RPMI7951 (cell line): ENCODE data around the gene MIPOL1. TPM values are rescaled to one million over a fixed set of nuclear protein-coding genes. Genes with fewer than 3 reads are reported as not detected.
A peak's percentile ranks its signal among the peaks of the same experiment; 100 is the strongest.

Experiments used
- DNase-seq: peaks from one replicate; pipeline ENCODE4 v3.0.0-alpha.2; 2012; ENCODE audit warnings: low read depth
- total RNA-seq: library from RNA; depleted of rRNA; stranded (reverse); fragments of >200 nt; shearing (Covaris generic); gene quantifications from 2 replicates; pipeline ENCODE4 v1.2.3, GENCODE V29; 2014

The MIPOL1 gene
- total RNA-seq, 1 experiment from 2014 or later: 5.4 TPM

- DNase-seq: no peak
Observed at GRCh38 chr14:37587131-37587803, 389.5 kb downstream of the MIPOL1 start.

GRCh38 chr14:37587881-37588666 lies 390.3 kb downstream of the MIPOL1 start:
- DNase-seq: no peak

DNA sequence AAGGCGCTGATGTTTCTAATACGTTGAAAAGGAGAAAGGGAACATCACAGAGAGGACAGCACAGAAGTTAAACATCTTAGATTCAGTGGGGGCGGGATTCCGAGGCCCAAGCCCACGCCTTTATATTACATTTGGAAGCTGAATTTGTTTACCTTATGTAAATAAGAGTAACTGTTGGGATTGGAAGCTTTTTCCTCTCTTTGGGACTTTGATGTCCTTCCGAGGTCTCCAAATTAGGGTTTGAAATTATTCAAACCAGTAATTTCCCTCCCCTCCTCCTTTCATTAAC lies 390.9 kb downstream of the MIPOL1 start:
- DNase-seq: no peak

- DNase-seq: no peak
Observed at GRCh38 chr14:37588956-37589714, 391.4 kb downstream of the MIPOL1 start.

DNA sequence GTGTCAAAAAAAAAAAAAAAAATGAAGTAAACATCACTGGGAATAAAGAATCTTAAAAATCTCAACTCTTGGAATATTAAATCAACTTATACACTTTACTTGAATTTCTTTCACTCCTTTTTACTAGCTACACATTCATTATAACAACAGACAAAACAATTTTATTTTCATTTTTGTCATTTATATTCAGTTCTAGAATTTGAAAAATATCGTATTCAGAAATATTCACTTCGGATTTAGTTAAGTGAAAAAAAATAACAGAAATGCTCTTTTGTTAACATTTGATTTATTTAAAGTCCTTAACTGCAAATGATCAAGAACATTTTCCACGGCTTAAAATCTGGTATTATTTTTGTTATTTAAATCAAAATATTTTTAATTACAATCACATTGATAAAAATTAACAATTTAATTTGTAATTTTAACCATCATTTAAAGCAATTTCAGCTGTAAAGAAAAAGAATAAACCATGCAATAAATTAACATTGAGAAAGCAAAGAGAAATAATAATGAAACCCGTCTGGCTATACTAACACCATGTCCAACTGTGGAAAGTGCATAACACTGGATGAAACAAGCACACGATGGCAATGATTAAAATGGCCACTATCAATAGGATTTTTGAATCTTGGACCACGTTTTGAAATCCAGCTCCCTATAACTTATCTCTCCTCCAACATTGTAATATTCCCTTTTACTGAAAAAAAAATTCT lies 392.1 kb downstream of the MIPOL1 start:
- no peak for DNase-seq

DNA sequence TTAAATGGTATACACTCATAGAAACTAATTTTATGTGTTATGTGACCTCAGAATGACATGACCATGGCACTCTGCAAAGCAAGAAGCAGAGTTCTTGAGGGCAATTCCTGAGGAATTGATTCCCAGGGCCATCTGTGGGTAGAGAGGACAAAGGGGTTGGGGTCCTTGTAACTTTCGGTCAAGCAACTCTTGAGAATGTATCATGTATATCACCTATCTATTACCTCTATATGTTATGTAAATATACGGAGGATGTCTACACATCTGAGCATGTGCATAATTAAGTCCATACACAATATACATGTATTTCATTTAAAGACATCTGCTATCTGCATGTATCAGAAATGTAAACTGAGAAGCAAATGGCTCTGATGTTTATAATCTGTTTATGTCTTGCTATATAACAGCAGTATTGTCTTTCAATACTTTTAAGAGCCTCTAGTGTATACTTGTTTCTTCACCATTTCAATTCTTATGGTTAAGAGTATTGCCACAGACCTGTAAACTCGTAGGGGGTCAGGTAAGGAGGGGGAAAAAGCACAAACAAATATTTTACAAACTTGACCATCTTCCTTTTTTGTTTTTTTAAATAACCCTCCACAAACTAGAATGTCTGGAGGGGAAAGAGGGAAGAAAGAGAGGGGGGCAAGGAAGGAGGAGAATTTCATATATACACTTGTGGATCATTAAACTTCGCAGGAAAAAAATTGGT lies 392.8 kb downstream of the MIPOL1 start:
- DNase-seq: no peak

DNA sequence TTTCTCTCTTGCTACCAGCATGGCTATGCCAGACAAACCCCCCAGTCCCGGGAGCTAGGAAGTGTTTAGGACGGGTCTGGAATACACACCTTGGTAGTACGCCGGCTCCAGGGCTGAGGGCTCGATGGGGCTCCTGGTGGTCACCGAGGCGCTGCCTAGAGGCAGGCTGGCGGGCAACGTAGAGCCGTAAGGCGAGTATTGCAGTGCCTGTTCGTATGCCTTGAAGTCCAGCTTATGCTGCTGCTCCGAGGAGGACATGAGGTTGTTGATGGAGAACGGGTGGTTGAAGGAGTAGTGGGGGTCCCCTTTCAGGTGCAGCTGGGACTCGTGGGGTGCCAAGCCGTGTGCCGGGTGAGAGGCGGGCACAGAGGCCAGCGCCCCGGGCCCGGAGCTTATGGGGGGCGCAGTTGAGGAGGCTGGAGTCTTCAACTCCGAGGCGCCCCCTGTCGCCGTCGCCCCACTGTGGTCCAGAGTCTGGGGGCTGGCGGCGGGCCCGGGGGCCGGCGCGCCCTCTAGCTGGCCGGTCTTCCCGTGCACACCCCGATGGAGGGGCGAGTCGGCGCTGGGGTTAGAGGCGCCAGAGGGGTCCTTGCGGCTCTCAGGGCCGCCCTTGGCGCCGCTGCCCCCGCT lies 393.7 kb downstream of the MIPOL1 start:
- DNase-seq: no peak

- no peak for DNase-seq
Observed at GRCh38 chr14:37591941-37592481, 394.3 kb downstream of the MIPOL1 start.

DNA sequence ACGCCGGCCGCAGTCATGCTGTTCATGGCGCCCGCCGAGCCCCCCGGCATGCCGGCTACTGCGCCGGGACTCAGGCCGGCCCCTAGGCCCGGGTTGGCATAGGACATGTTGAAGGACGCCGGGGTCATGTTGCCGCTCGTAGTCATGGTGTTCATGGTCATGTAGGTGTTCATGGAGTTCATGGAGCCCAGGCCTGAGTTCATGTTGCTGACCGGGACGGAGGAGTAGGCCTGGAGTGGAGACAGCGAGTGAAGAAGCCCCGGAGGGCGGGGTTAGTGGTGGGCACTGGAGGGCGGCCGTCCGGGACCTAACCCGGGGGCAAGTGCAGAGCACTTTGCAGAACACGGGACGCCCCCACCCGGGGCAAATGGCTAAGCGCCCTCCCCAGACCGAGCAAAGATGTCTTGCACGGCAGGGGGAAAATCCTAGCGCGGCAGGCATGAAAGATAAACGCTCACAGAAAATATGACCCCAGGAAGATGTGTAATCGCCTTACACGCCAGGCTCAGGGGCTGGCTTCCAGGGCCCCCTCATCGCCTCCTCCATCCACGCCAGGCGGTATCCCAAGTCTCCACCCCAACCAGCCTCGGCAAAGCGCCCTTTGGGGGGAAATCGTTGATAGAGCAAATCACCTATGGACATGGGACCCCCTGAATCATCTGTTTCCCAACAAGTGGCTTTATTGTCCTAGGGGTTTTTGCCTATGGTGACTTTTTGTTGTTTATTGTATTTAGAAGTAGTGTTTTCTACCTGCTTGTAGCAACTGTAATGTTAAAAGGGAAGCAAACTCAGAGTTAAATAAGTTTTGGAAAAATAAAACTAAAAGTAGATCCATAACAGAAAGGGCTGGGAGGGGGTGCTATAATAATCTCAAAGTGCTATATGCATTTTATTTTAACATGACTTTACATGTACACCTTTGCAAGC lies 395.0 kb downstream of the MIPOL1 start:
- no peak for DNase-seq

DNA sequence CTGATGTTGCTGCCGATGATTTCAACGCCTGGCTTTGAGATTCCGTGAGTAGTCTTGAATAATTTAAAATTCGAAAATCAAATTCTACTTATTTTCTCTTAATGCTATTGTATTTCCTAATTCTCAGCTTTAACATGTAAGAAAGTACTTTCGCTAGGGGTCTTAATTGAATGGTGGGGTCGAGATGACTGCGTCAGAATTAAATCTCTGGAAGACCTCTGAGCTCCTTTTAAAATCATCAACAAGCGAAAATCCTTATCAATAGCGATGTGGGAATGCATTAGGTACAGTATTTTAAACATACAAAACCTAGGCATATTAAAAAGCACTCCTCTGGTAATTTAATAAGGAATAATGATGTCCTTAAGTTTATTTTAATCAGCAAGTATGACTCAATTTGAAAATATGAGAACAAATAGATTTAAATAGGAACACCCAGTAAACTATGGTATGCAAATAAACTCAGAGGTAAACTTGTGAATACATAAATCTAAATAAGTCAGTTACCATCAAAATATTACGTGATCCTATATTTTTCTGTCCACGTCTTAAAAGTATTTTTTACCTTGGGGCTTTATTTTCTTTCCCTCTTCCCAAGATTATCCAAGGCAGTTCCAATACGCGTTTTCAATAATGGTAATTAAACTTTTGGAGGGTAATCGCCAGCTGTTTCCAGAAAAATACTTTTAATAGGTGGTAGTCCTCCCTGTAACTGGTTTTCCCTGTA lies 395.9 kb downstream of the MIPOL1 start:
- no peak for DNase-seq

DNA sequence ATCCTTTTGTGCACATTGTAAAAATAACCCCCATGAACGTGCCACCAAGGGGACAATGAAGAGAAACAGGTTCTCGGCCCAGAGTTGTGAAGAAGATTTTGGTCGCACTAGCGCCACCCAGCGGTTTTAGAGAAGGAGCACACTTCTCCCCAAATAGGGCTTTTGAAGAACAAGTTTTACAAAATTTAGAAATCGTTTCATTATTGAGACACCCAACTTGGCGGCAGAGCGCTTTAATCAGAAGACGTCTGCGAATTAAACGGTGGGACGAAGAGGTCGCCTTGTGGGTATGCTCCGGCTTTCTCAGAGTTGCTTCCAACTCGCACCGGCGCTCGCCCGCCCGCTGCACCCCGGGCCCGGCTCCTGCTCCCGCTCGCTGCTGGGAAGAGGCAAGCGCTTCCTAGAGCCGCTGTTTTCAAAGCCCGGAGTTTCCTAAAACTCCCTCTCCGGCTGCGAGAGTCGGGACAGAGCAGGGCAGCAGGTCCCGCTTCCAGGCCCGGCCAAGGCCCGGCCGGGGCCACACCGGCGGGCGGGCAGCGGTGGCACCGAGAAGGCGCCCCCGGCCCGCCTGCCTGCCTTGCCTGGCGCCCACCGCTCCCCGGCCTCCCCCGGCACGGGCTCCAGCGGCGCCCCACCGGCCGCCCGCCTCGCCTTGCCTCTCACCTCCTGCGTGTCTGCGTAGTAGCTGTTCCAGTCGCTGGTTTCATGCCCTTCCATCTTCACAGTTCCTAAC lies 396.7 kb downstream of the MIPOL1 start:
- DNase-seq: peak; percentile 55

- DNase-seq: peak; percentile 17
Observed at GRCh38 chr14:37594971-37595808, 397.5 kb downstream of the MIPOL1 start, which contains the start of the genes FOXA1 and TTC6. TSS of gene FOXA1 (minus strand) at chr14:37595249. CDS start at chr14:37594972, 277 bp downstream. TSS of gene TTC6 (plus strand) at chr14:37595629. CDS start at chr14:37622065, 26,436 bp downstream.

- DNase-seq: peak; percentile 3
Observed at GRCh38 chr14:37595809-37596621, 398.3 kb downstream of the MIPOL1 start.

GRCh38 chr14:37596790-37597472 lies 399.2 kb downstream of the MIPOL1 start:
- DNase-seq: no peak

DNA sequence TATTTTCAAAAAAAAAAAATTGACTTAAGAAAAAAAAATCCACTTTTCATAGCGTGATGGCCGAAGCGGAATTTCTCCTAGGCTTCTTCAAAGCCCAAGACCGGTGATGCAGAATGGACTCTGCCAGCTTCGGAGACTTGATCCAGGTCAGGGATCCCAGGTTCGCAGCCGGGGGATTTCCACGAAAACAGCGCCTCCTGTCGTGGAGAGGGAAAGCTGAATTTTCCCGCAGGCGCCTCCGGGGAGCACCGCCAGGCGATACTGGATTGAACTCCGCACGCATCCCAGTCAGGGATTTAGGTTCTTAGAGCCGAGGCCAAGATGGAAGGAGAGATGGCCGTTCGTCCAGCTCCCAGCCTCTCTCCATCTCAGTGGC lies 399.8 kb downstream of the MIPOL1 start:
- no peak for DNase-seq
